DMS153 (cell line): ENCODE results near the gene HOXD8.

ENCODE experiments used
- DNase-seq: peaks from one replicate; lab custom pipeline; 2025; lab: John Stamatoyannopoulos, UW

HOXD8 gene

GRCh38 chr2:176103742-176104315, 25.7 kb upstream of the HOXD8 start:
- DNase-seq, result no peak

GRCh38 chr2:176104316-176105077, 25.0 kb upstream of the HOXD8 start:
- DNase-seq, result no peak

- no peak for DNase-seq
Measured at GRCh38 chr2:176105078-176105729, 24.3 kb upstream of the HOXD8 start.

- DNase-seq, result no peak
Measured at GRCh38 chr2:176105730-176106580, 23.6 kb upstream of the HOXD8 start.

- DNase-seq, result peak; percentile 91
Measured at GRCh38 chr2:176106581-176107539, 22.6 kb upstream of the HOXD8 start, which contains the start of gene HOXD11. Gene HOXD11 (plus strand): TSS chr2:176107280. CDS start chr2:176107356, 76 bp downstream.

- DNase-seq, result no peak
Measured at GRCh38 chr2:176107731-176108181, 21.7 kb upstream of the HOXD8 start.

- no peak for DNase-seq
Measured at GRCh38 chr2:176109192-176109901, 20.2 kb upstream of the HOXD8 start.

GRCh38 chr2:176109946-176110345, 19.6 kb upstream of the HOXD8 start:
- DNase-seq, result no peak

GRCh38 chr2:176110415-176111308, 18.8 kb upstream of the HOXD8 start:
- DNase-seq, result no peak

- peak; percentile 83 for DNase-seq
Measured at GRCh38 chr2:176111309-176111663, 18.2 kb upstream of the HOXD8 start.

GRCh38 chr2:176111846-176112374, 17.6 kb upstream of the HOXD8 start:
- DNase-seq, result no peak

GRCh38 chr2:176112375-176113302, 16.9 kb upstream of the HOXD8 start:
- DNase-seq, result no peak

GRCh38 chr2:176114120-176114929, 15.2 kb upstream of the HOXD8 start:
- DNase-seq, result peak; percentile 99

- no peak for DNase-seq
Measured at GRCh38 chr2:176114930-176115625, 14.4 kb upstream of the HOXD8 start.

GRCh38 chr2:176115883-176116813, 13.4 kb upstream of the HOXD8 start, which contains the start of gene HOXD10:
Gene HOXD10 (plus strand): TSS chr2:176116778. CDS start chr2:176116834, 56 bp downstream.
- peak; percentile 94 for DNase-seq
